WTC11 (cell line): ENCODE data around the gene PCDHGC5. TPM values are rescaled to one million over a fixed set of nuclear protein-coding genes. Genes with fewer than 3 reads are reported as not detected.

Source experiments
- ATAC-seq: fragments of 200-7000 bp; cut with Tn5 transposase; 2 replicates; pipeline ENCODE4 v1.10.0; 2021; ENCODE audit warnings: mild to moderate bottlenecking, moderate library complexity
- Bru-seq: library from RNA; stranded (reverse); fragments of 400-500 nt; gene quantifications from one replicate; lab custom pipeline; 2021; lab: Mats Ljungman, UMichigan
- CTCF ChIA-PET: fragments of 300-600 bp; sonication (Branson Sonifier 250); formaldehyde crosslinking; loops from one replicate; lab custom pipeline; 2021; ENCODE audit warnings: antibody characterized with exemption; lab: Charles Lee
- POLR2A ChIA-PET: fragments of 350-600 bp; sonication (Branson Sonifier 250); formaldehyde crosslinking; loops from one replicate; lab custom pipeline; 2021; ENCODE audit warnings: antibody characterized with exemption; lab: Charles Lee
- DNase-seq: peaks from one replicate; pipeline ENCODE4 v3.0.0; 2021; ENCODE audit warnings: low spot score
- H3K27ac Mint-ChIP-seq: 2 replicates; pipeline ENCODE4 v1.8.0; 2021; ENCODE audit warnings: mixed read lengths
- H3K27me3 Mint-ChIP-seq: 2 replicates; pipeline ENCODE4 v1.8.0; 2021; ENCODE audit warnings: low read depth, mild to moderate bottlenecking, moderate library complexity, mixed read lengths
- H3K36me3 Mint-ChIP-seq: 2 replicates; pipeline ENCODE4 v1.8.0; 2021; ENCODE audit warnings: mixed read lengths
- H3K4me1 Mint-ChIP-seq: 2 replicates; pipeline ENCODE4 v1.8.0; 2022; ENCODE audit warnings: mixed read lengths
- H3K4me3 Mint-ChIP-seq: 2 replicates; pipeline ENCODE4 v1.8.0; 2021; ENCODE audit warnings: mild to moderate bottlenecking, moderate library complexity, mixed read lengths
- H3K9me3 Mint-ChIP-seq: 2 replicates; pipeline ENCODE4 v1.8.0; 2021; ENCODE audit warnings: mixed read lengths
- FOXP1 ChIP-seq: sonication (generic); formaldehyde crosslinking; IDR thresholded peaks from 2 replicates; pipeline ENCODE4 v1.8.0; 2022; ENCODE audit warnings: missing genetic modification reagents, mild to moderate bottlenecking, moderate library complexity, borderline replicate concordance
- GABPB1 ChIP-seq: sonication (generic); formaldehyde crosslinking; IDR thresholded peaks from 2 replicates; pipeline ENCODE4 v1.8.1; 2023; ENCODE audit warnings: mild to moderate bottlenecking, missing genetic modification reagents
- HMGA2 ChIP-seq: fragments of 250-450 bp; sonication (Bioruptor Pico); IDR thresholded peaks from 2 replicates; pipeline ENCODE4 v1.4.0; 2021; ENCODE audit warnings: mild to moderate bottlenecking, moderate library complexity
- NFE2L1 ChIP-seq: sonication (generic); formaldehyde crosslinking; IDR thresholded peaks from 2 replicates; pipeline ENCODE4 v1.8.1; 2023; ENCODE audit warnings: missing genetic modification reagents
- NFYB ChIP-seq: sonication (generic); formaldehyde crosslinking; conservative IDR thresholded peaks from 2 replicates; pipeline ENCODE4 v1.8.0; 2022; ENCODE audit warnings: low read depth, missing genetic modification reagents
- PRRX2 ChIP-seq: fragments of 250-450 bp; sonication (Bioruptor Pico); IDR thresholded peaks from 2 replicates; pipeline ENCODE4 v1.8.0; 2021; ENCODE audit warnings: mild to moderate bottlenecking
- RELA ChIP-seq: sonication (generic); formaldehyde crosslinking; IDR thresholded peaks from 2 replicates; pipeline ENCODE4 v1.8.1; 2022; ENCODE audit warnings: missing genetic modification reagents, mild to moderate bottlenecking, borderline replicate concordance
- RORB ChIP-seq: fragments of 250-450 bp; sonication (Bioruptor Pico); IDR thresholded peaks from 2 replicates; pipeline ENCODE4 v1.9.0; 2021; ENCODE audit warnings: mild to moderate bottlenecking
- ZNF121 ChIP-seq: sonication (generic); formaldehyde crosslinking; IDR thresholded peaks from 2 replicates; pipeline ENCODE4 v1.8.0; 2023; ENCODE audit warnings: missing genetic modification reagents
- ZNF138 ChIP-seq: sonication (generic); formaldehyde crosslinking; conservative IDR thresholded peaks from 2 replicates; pipeline ENCODE4 v1.8.1; 2022; ENCODE audit warnings: mild to moderate bottlenecking, moderate library complexity, missing genetic modification reagents
- ZNF416 ChIP-seq: fragments of 250-450 bp; sonication (Bioruptor Pico); IDR thresholded peaks from 2 replicates; pipeline ENCODE4 v1.9.0; 2021; ENCODE audit warnings: mild to moderate bottlenecking, inconsistent platforms
- ZNF423 ChIP-seq: fragments of 250-450 bp; sonication (Bioruptor Pico); IDR thresholded peaks from 2 replicates; pipeline ENCODE4 v2.1.2; 2022; ENCODE audit warnings: mild to moderate bottlenecking, moderate library complexity
- ZNF671 ChIP-seq: fragments of 250-450 bp; sonication (Bioruptor Pico); IDR thresholded peaks from 2 replicates; pipeline ENCODE4 v1.8.0; 2021; ENCODE audit warnings: mild to moderate bottlenecking
- long read RNA-seq, 3 experiments: library from RNA in 1 of 3; library from capped mRNA in 1 of 3; library from polyadenylated mRNA in 1 of 3; unstranded in 2 of 3; stranded (forward) in 1 of 3; transcript quantifications; one replicate each; pipeline ENCODE4 v2.0.0, GENCODE V29; 2021
- total RNA-seq: library from RNA; stranded (reverse); gene quantifications from 3 replicates; pipeline ENCODE4 v1.2.3, GENCODE V29; 2021
- TF ChIP-seq, protein P1 (sequence below): sonication (generic); formaldehyde crosslinking; IDR thresholded peaks from 2 replicates; pipeline ENCODE4 v1.8.1; 2023; ENCODE audit warnings: mild to moderate bottlenecking, missing genetic modification reagents
- TF ChIP-seq, protein P2 (sequence below): sonication (generic); formaldehyde crosslinking; IDR thresholded peaks from 2 replicates; pipeline ENCODE4 v1.8.1; 2023; ENCODE audit warnings: mild to moderate bottlenecking, moderate library complexity, missing genetic modification reagents
- TF ChIP-seq, protein P3 (sequence below): fragments of 250-450 bp; sonication (Bioruptor Pico); IDR thresholded peaks from 2 replicates; pipeline ENCODE4 v1.8.0; 2021; ENCODE audit warnings: mild to moderate bottlenecking
- TF ChIP-seq, protein P4 (sequence below): sonication (generic); formaldehyde crosslinking; conservative IDR thresholded peaks from 2 replicates; pipeline ENCODE4 v1.8.1; 2022; ENCODE audit warnings: mild to moderate bottlenecking, missing genetic modification reagents
- TF ChIP-seq, protein P5 (sequence below): sonication (generic); formaldehyde crosslinking; IDR thresholded peaks from 2 replicates; pipeline ENCODE4 v1.8.0; 2023; ENCODE audit warnings: mild to moderate bottlenecking, missing genetic modification reagents

The PCDHGC5 gene
- total RNA-seq (1.1 to 1.5 TPM (median 1.1 TPM) in 3 replicates), Bru-seq, nascent RNA (percentile 56 among the genes with signal in this experiment)
- long read RNA-seq, experiment 1, full-length matches to known transcripts: 1 of 2 reads
- long read RNA-seq, experiment 1, partial matches to known transcripts: 0 of 2 reads
- long read RNA-seq, experiment 1, other reads (novel, unspliced or antisense): 1 of 2 reads
- long read RNA-seq, experiment 2: 0 reads
- long read RNA-seq, experiment 3, partial matches to known transcripts: 0 of 8 reads
- long read RNA-seq, experiment 3, other reads (novel, unspliced or antisense): 8 of 8 reads

GRCh38 chr5:141488591-141489561, at the start of gene PCDHGC5:
TSS of gene PCDHGC5 (plus strand) at chr5:141489081. CDS start at chr5:141489241, 160 bp downstream.
- peaks cover 73% of the 10 kb centered on the region for H3K27me3 Mint-ChIP-seq
- H3K4me1 Mint-ChIP-seq: peaks cover 50% of the 10 kb centered on the region
- no peak within 1 kb of the TSS for H3K4me3 Mint-ChIP-seq
- peak; percentile 38; the same call in 1 of the 2 replicates for TF ChIP-seq ZNF121 (CRISPR knock-in tag)
- no peak for TF ChIP-seq PRRX2 (CRISPR knock-in tag)
- ATAC-seq (no peak), DNase-seq (no peak)
- no peak within 1 kb of the TSS for H3K27ac Mint-ChIP-seq
- ChIA-PET CTCF (interaction anchor here (0.9 to 4.1 kb wide), 10 partner anchors 10 to 266 kb away, joined by 3 to 36 read pairs (median 6); partner anchors contain the start of genes PCDHB14, PCDHGA10, PCDHGA11 and PCDHGA12), POLR2A (interaction anchor here (1.7 kb wide), 1 partner anchor 11 kb away, joined by 6 read pairs; no protein-coding TSS in a partner anchor)
- H3K36me3 Mint-ChIP-seq: peaks cover 16% of the 10 kb centered on the region
- H3K9me3 Mint-ChIP-seq: no peaks in the 10 kb centered on the region

GRCh38 chr5:141439411-141440141, 49.3 kb upstream of the PCDHGC5 start:
- Mint-ChIP-seq H3K27ac (no peak overlapping the region; the same call in 1 of the 2 replicates), H3K9me3 (peaks cover 19% of the 10 kb centered on the region), H3K4me3 (no peak overlapping the region), H3K36me3 (peaks cover 15% of the 10 kb centered on the region; the same call in 1 of the 2 replicates), H3K4me1 (peaks cover 10% of the 10 kb centered on the region), H3K27me3 (no peaks in the 10 kb centered on the region)
- ChIA-PET POLR2A (no interaction called here), CTCF (interaction anchor here (0.6 to 2.5 kb wide), 11 partner anchors 9 to 1121 kb away, joined by 3 to 15 read pairs (median 4); partner anchors contain the start of genes PCDHGA10, PCDHGA12, PCDHGB7 and PCDHGC3)
- peak; percentile 76 for ATAC-seq
- DNase-seq: no peak
- TF ChIP-seq, protein P1, sequence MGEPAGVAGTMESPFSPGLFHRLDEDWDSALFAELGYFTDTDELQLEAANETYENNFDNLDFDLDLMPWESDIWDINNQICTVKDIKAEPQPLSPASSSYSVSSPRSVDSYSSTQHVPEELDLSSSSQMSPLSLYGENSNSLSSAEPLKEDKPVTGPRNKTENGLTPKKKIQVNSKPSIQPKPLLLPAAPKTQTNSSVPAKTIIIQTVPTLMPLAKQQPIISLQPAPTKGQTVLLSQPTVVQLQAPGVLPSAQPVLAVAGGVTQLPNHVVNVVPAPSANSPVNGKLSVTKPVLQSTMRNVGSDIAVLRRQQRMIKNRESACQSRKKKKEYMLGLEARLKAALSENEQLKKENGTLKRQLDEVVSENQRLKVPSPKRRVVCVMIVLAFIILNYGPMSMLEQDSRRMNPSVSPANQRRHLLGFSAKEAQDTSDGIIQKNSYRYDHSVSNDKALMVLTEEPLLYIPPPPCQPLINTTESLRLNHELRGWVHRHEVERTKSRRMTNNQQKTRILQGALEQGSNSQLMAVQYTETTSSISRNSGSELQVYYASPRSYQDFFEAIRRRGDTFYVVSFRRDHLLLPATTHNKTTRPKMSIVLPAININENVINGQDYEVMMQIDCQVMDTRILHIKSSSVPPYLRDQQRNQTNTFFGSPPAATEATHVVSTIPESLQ: no peak
- TF ChIP-seq RORB (CRISPR knock-in tag) (no peak), NFYB (CRISPR knock-in tag) (no peak), FOXP1 (CRISPR knock-in tag) (no peak), GABPB1 (CRISPR knock-in tag) (no peak), ZNF416 (CRISPR knock-in tag) (no peak), NFE2L1 (CRISPR knock-in tag) (no peak), ZNF138 (CRISPR knock-in tag) (no peak), ZNF671 (CRISPR knock-in tag) (no peak), HMGA2 (CRISPR knock-in tag) (no peak), ZNF423 (no peak), RELA (CRISPR knock-in tag) (no peak)
- TF ChIP-seq, protein P2, sequence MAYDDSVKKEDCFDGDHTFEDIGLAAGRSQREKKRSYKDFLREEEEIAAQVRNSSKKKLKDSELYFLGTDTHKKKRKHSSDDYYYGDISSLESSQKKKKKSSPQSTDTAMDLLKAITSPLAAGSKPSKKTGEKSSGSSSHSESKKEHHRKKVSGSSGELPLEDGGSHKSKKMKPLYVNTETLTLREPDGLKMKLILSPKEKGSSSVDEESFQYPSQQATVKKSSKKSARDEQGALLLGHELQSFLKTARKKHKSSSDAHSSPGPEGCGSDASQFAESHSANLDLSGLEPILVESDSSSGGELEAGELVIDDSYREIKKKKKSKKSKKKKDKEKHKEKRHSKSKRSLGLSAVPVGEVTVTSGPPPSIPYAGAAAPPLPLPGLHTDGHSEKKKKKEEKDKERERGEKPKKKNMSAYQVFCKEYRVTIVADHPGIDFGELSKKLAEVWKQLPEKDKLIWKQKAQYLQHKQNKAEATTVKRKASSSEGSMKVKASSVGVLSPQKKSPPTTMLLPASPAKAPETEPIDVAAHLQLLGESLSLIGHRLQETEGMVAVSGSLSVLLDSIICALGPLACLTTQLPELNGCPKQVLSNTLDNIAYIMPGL (CRISPR knock-in tag): no peak
- TF ChIP-seq, protein P3, sequence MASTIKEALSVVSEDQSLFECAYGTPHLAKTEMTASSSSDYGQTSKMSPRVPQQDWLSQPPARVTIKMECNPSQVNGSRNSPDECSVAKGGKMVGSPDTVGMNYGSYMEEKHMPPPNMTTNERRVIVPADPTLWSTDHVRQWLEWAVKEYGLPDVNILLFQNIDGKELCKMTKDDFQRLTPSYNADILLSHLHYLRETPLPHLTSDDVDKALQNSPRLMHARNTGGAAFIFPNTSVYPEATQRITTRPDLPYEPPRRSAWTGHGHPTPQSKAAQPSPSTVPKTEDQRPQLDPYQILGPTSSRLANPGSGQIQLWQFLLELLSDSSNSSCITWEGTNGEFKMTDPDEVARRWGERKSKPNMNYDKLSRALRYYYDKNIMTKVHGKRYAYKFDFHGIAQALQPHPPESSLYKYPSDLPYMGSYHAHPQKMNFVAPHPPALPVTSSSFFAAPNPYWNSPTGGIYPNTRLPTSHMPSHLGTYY (CRISPR knock-in tag): no peak
- TF ChIP-seq, protein P4, sequence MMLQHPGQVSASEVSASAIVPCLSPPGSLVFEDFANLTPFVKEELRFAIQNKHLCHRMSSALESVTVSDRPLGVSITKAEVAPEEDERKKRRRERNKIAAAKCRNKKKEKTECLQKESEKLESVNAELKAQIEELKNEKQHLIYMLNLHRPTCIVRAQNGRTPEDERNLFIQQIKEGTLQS (CRISPR knock-in tag): no peak
- TF ChIP-seq, protein P5, sequence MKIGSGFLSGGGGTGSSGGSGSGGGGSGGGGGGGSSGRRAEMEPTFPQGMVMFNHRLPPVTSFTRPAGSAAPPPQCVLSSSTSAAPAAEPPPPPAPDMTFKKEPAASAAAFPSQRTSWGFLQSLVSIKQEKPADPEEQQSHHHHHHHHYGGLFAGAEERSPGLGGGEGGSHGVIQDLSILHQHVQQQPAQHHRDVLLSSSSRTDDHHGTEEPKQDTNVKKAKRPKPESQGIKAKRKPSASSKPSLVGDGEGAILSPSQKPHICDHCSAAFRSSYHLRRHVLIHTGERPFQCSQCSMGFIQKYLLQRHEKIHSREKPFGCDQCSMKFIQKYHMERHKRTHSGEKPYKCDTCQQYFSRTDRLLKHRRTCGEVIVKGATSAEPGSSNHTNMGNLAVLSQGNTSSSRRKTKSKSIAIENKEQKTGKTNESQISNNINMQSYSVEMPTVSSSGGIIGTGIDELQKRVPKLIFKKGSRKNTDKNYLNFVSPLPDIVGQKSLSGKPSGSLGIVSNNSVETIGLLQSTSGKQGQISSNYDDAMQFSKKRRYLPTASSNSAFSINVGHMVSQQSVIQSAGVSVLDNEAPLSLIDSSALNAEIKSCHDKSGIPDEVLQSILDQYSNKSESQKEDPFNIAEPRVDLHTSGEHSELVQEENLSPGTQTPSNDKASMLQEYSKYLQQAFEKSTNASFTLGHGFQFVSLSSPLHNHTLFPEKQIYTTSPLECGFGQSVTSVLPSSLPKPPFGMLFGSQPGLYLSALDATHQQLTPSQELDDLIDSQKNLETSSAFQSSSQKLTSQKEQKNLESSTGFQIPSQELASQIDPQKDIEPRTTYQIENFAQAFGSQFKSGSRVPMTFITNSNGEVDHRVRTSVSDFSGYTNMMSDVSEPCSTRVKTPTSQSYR (CRISPR knock-in tag): no peak
